MM.1S (cell line): ENCODE measurements around the gene PAOX.

Experiments
- DNase-seq: peaks from one replicate; pipeline ENCODE4 v3.0.0-alpha.2; 2015
- H2AFZ ChIP-seq: fragments of 300-600 bp; sonication (generic); 2 replicates; pipeline ENCODE4 v1.6.0; 2016; ENCODE audit warnings: antibody characterized with exemption, low read length
- H3F3A ChIP-seq: fragments of 300-600 bp; sonication (generic); 2 replicates; pipeline ENCODE4 v1.6.1; 2016; ENCODE audit warnings: mild to moderate bottlenecking, antibody characterized with exemption, low read length, moderate library complexity, mixed read lengths; ENCODE audit not compliant: insufficient read depth
- H3K27ac ChIP-seq: fragments of 300-600 bp; sonication (generic); 2 replicates; pipeline ENCODE4 v1.5.1; 2016; ENCODE audit warnings: mild to moderate bottlenecking, low read length
- H3K27me3 ChIP-seq: fragments of 300-600 bp; sonication (generic); replicated peaks from 2 replicates; pipeline ENCODE4 v1.6.0; 2016; ENCODE audit warnings: low read length; ENCODE audit not compliant: insufficient read depth
- H3K36me3 ChIP-seq: fragments of 300-600 bp; sonication (generic); replicated peaks from 2 replicates; pipeline ENCODE4 v1.6.1; 2016; ENCODE audit warnings: mild to moderate bottlenecking, low read length, mixed read lengths; ENCODE audit not compliant: insufficient read depth
- H3K4me1 ChIP-seq: fragments of 300-600 bp; sonication (generic); 2 replicates; pipeline ENCODE4 v1.6.1; 2016; ENCODE audit warnings: low read length, mixed read lengths
- H3K4me2 ChIP-seq: fragments of 300-600 bp; sonication (generic); 2 replicates; pipeline ENCODE4 v1.6.0; 2016; ENCODE audit warnings: low read depth, low read length
- H3K4me3 ChIP-seq: fragments of 300-600 bp; sonication (generic); 2 replicates; pipeline ENCODE4 v1.5.1; 2016; ENCODE audit warnings: low read length, mixed read lengths
- H3K79me2 ChIP-seq: fragments of 300-600 bp; sonication (generic); 2 replicates; pipeline ENCODE4 v1.6.1; 2016; ENCODE audit warnings: mixed run types, low read length, mixed read lengths
- H3K9ac ChIP-seq: fragments of 300-600 bp; sonication (generic); 2 replicates; pipeline ENCODE4 v1.6.1; 2016; ENCODE audit warnings: low read length, mixed read lengths
- H3K9me2 ChIP-seq: fragments of 300-600 bp; sonication (generic); replicated peaks from 2 replicates; pipeline ENCODE4 v1.6.1; 2016; ENCODE audit warnings: mild to moderate bottlenecking, low read length, mixed read lengths; ENCODE audit not compliant: insufficient read depth
- H3K9me3 ChIP-seq: fragments of 300-600 bp; sonication (generic); replicated peaks from 2 replicates; pipeline ENCODE4 v1.6.1; 2016; ENCODE audit warnings: mild to moderate bottlenecking, low read length, mixed read lengths; ENCODE audit not compliant: insufficient read depth
- H4K20me1 ChIP-seq: fragments of 300-600 bp; sonication (generic); 2 replicates; pipeline ENCODE4 v1.6.1; 2016; ENCODE audit warnings: mild to moderate bottlenecking, low read length, moderate library complexity, mixed read lengths; ENCODE audit not compliant: insufficient read depth
- EZH2 ChIP-seq: fragments of 300-600 bp; sonication (generic); optimal IDR thresholded peaks from 2 replicates; pipeline ENCODE3; 2017; ENCODE audit warnings: low read depth, mild to moderate bottlenecking, antibody characterized with exemption, low read length, mixed read lengths
- EZH2phosphoT487 ChIP-seq: fragments of 300-600 bp; sonication (generic); IDR thresholded peaks from 2 replicates; pipeline ENCODE4 v1.6.1; 2018; ENCODE audit warnings: antibody characterized with exemption, low read length
- TF ChIP-seq, protein P1 (sequence below): fragments of 300-600 bp; sonication (generic); IDR thresholded peaks from 2 replicates; pipeline ENCODE4 v1.5.1; 2016; ENCODE audit warnings: antibody characterized with exemption, low read length, mixed read lengths

PAOX gene

DNA sequence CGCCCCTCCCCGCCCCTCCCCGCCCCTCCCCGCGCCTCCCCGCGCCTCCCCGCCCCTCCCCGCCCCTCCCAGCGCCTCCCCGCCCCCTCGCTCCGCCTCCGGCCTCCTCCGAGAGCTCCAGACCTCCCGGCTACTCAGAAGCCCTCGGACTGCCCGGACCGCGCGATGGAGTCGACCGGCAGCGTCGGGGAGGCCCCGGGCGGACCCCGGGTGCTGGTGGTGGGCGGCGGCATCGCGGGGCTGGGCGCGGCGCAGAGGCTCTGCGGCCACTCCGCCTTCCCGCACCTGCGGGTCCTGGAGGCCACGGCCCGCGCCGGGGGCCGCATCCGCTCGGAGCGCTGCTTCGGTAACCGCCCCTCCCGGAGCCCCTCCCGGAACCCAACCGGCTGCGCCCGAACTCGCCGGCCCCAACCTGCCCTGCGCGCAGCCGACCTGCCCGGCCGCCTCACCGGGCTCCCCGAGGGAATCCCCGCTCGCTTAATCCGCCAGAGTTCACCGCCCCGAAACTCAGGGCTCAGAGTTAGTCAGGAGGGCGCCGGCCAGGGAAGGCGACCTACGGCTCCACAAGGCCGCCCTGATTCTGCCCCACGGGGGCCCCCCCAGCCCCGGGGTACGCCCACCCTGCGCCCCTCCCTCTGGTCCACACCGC, at the start of gene PAOX:
Gene PAOX, plus strand, starts transcription at position 111 of the 649 bp plus-strand sequence. Its CDS starts 55 bp downstream, at position 166.
- Histone ChIP-seq H3K9me2 (no peaks in the 10 kb centered on the region), H3K4me1 (no peaks in the 10 kb centered on the region), H3K27ac (peak within 1 kb of the TSS; percentile 16; the same call in 1 of the 2 replicates), H3K79me2 (0 out of 2 replicates have a peak, but pooled peaks cover 3% of the 10 kb centered on the region), H3K9ac (peak within 1 kb of the TSS; percentile 66; the same call in 1 of the 2 replicates), H3K4me3 (peak within 1 kb of the TSS; percentile 79), H2AFZ (peak within 1 kb of the TSS; percentile 69), H3K9me3 (no peaks in the 10 kb centered on the region), H3K36me3 (no peaks in the 10 kb centered on the region), H3K27me3 (peaks cover 10% of the 10 kb centered on the region; the same call in 1 of the 2 replicates), H3F3A (no peaks in the 10 kb centered on the region), H3K4me2 (peak within 1 kb of the TSS; percentile 99), H4K20me1 (no peaks in the 10 kb centered on the region)
- DNase-seq = peak; percentile 69
- TF ChIP-seq EZH2 (no peak), EZH2phosphoT487 (no peak)
- TF ChIP-seq, protein P1, sequence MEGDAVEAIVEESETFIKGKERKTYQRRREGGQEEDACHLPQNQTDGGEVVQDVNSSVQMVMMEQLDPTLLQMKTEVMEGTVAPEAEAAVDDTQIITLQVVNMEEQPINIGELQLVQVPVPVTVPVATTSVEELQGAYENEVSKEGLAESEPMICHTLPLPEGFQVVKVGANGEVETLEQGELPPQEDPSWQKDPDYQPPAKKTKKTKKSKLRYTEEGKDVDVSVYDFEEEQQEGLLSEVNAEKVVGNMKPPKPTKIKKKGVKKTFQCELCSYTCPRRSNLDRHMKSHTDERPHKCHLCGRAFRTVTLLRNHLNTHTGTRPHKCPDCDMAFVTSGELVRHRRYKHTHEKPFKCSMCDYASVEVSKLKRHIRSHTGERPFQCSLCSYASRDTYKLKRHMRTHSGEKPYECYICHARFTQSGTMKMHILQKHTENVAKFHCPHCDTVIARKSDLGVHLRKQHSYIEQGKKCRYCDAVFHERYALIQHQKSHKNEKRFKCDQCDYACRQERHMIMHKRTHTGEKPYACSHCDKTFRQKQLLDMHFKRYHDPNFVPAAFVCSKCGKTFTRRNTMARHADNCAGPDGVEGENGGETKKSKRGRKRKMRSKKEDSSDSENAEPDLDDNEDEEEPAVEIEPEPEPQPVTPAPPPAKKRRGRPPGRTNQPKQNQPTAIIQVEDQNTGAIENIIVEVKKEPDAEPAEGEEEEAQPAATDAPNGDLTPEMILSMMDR = no peak

- DNase-seq = peak; percentile 84
- no peak overlapping the region for H3K9ac ChIP-seq
Measured at GRCh38 chr10:133329491-133330202, 49.4 kb upstream of the PAOX start.

DNA sequence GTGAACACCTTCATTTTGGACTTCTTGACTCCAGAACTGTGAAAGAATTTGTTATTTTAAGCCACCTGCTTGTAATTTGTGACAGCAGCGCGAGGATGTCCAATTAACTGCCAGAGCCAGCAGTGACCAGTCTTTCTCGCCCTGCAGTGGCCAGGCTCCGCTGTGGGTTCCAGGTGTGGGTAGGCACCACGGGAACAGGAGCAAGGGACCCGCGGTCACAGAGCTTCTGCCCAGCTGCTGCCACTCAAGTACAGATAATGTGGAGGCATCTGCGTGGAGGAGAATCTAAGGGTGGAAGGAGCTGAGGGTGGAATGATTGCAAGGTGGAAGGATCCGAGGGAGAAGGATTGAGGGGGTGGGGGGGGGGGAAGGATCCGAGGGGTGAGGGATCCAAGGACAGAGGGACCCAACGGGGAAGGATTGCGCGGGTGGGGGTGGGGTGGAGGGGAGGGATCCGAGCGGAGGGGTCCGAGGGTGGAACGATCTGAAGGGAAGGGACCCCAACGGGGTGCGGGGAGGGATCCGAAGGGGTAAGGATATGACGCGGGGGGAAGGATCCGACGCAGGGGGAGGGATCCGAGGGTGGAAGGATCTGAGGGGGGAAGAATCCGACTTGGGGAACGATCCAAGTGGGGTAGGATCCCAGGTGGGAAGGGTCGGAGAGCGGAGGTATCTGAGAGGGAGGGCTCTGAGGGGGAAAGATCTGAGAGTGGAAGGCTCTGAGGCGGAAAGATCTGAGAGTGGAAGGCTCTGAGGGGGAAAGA, 45.9 kb upstream of the PAOX start:
- Histone ChIP-seq H2AFZ (no peak overlapping the region), H3F3A (no peaks in the 10 kb centered on the region), H3K9ac (no peak overlapping the region), H3K4me2 (no peak overlapping the region), H3K27ac (no peak overlapping the region), H3K4me1 (no peaks in the 10 kb centered on the region), H3K4me3 (no peak overlapping the region), H4K20me1 (no peaks in the 10 kb centered on the region), H3K9me3 (no peaks in the 10 kb centered on the region), H3K27me3 (peaks cover 53% of the 10 kb centered on the region), H3K36me3 (no peaks in the 10 kb centered on the region), H3K79me2 (no peaks in the 10 kb centered on the region), H3K9me2 (no peaks in the 10 kb centered on the region)
- no peak for TF ChIP-seq EZH2
- no peak for TF ChIP-seq EZH2phosphoT487
- TF ChIP-seq, protein P1 = no peak
- DNase-seq = no peak

More at GRCh38 chr10:133329491-133330202, 49.4 kb upstream of the PAOX start:
- Histone ChIP-seq H3F3A (no peaks in the 10 kb centered on the region), H2AFZ (0 out of 2 replicates have a peak overlapping the region, but pooled peaks have one; percentile 58), H3K79me2 (no peaks in the 10 kb centered on the region), H3K9me2 (no peaks in the 10 kb centered on the region), H3K4me1 (no peaks in the 10 kb centered on the region), H3K27me3 (peaks cover 73% of the 10 kb centered on the region), H4K20me1 (no peaks in the 10 kb centered on the region), H3K36me3 (no peaks in the 10 kb centered on the region), H3K4me3 (peak overlapping the region; percentile 50; the same call in 1 of the 2 replicates), H3K27ac (no peak overlapping the region), H3K4me2 (peak overlapping the region; percentile 92), H3K9me3 (no peaks in the 10 kb centered on the region)
- no peak for TF ChIP-seq EZH2
- TF ChIP-seq, protein P1 = peak; percentile 91
